ENCODE measurements around the gene ARID1B. TPM values are rescaled to one million over a fixed set of nuclear protein-coding genes. Genes with fewer than 3 reads are reported as not detected.
A peak's percentile ranks its signal among the peaks of the same experiment; 100 is the strongest.

Gene ARID1B
- total RNA-seq, 1 experiment from 2014 or later: 24.2 TPM

DNA sequence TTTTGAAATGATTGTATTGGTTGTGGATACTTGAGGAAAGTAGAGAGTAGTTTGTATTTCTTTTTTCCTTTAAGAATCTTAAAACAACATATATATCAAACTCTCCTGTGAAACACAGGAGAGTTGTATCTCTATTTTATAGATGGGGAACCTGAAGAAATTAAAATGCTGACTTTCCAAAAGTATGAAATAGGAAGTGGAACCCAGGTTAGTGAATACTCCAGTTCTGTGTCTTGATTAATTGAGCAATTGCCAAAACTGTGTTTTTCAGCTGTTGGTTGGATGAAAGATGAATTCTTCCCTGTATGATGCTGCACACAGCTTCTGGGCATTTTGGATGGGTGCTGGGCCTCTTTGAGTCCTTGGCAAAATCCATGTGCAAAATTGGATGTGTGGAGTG lies 86.3 kb downstream of the ARID1B start:
- Histone ChIP-seq H3K4me2 (ENCODE audit: low read length) (no peak overlapping the region), H2AFZ (ENCODE audit: low read length) (no peak overlapping the region), H3K79me2 (ENCODE audit: low read length) (peaks cover 93% of the 10 kb centered on the region), H4K20me1 (ENCODE audit: low read length) (no peaks in the 10 kb centered on the region), H3K36me3 (ENCODE audit: low read depth, low read length) (no peaks in the 10 kb centered on the region), H3K27me3 (ENCODE audit: low read length) (no peaks in the 10 kb centered on the region), H3K9me2 (replicated peaks; ENCODE audit: low read length) (no peaks in the 10 kb centered on the region), H3K9me3 (ENCODE audit: low read length) (no peaks in the 10 kb centered on the region), H3F3A (ENCODE audit: low read length, unreplicated experiment) (no peaks in the 10 kb centered on the region), H3K9ac (ENCODE audit: low read length) (no peak overlapping the region), H3K27ac (ENCODE audit: low read length) (no peak overlapping the region), H3K4me1 (ENCODE audit: insufficient read depth, low read length) (peaks cover 20% of the 10 kb centered on the region), H3K4me3 (ENCODE audit: low read length) (no peak overlapping the region)
- no peak for TF ChIP-seq EZH2phosphoT487 (IDR thresholded peaks at IDR 0.05; ENCODE audit: borderline replicate concordance, low read length)
- no peak for TF ChIP-seq EZH2 (IDR thresholded peaks at IDR 0.05; ENCODE audit: low read length, unreplicated experiment)
- TF ChIP-seq, protein P1, sequence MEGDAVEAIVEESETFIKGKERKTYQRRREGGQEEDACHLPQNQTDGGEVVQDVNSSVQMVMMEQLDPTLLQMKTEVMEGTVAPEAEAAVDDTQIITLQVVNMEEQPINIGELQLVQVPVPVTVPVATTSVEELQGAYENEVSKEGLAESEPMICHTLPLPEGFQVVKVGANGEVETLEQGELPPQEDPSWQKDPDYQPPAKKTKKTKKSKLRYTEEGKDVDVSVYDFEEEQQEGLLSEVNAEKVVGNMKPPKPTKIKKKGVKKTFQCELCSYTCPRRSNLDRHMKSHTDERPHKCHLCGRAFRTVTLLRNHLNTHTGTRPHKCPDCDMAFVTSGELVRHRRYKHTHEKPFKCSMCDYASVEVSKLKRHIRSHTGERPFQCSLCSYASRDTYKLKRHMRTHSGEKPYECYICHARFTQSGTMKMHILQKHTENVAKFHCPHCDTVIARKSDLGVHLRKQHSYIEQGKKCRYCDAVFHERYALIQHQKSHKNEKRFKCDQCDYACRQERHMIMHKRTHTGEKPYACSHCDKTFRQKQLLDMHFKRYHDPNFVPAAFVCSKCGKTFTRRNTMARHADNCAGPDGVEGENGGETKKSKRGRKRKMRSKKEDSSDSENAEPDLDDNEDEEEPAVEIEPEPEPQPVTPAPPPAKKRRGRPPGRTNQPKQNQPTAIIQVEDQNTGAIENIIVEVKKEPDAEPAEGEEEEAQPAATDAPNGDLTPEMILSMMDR (conservative IDR thresholded peaks at IDR 0.05; ENCODE audit: low read depth, low read length): no peak
- CTCF ChIA-PET: no interaction called here
- BruUV-seq (replicated peaks): no TSS peak
- POLR2A ChIA-PET (ENCODE audit: unreplicated experiment): no interaction called here
- ATAC-seq (no peak), DNase-seq (no peak)
- intact Hi-C loops (cut with micrococcal nuclease): no loop called here

DNA sequence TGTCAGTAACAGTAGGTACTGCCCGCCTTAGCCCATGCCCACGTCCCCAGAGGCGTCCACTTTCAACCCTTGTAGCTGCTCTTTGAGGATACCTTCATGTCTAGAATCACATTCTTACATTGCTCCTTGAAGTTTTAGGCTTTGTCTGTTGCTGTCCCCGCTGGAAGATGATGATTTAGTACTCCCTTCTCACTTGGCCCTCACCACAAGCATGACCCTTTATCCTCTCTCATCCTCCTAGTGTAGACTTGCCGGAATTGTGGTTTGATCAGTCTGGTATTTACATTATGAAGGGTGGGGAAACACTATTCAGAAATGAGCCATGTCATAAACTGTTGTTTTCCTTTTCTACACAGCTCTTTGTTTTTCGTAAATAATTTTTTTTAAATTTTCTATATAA lies 87.4 kb downstream of the ARID1B start:
- POLR2A ChIA-PET (ENCODE audit: unreplicated experiment): no interaction called here
- H3K9ac ChIP-seq (ENCODE audit: low read length): no peak overlapping the region
- H3K4me3 ChIP-seq (ENCODE audit: low read length): no peak overlapping the region
- no peaks in the 10 kb centered on the region for H3K36me3 ChIP-seq (ENCODE audit: low read depth, low read length)
- CTCF ChIA-PET: no interaction called here
- ATAC-seq (peak; percentile 25; the same call in 1 of the 2 replicates), DNase-seq (peak; percentile 4)
- no peak overlapping the region for H3K27ac ChIP-seq (ENCODE audit: low read length)
- peaks cover 93% of the 10 kb centered on the region for H3K79me2 ChIP-seq (ENCODE audit: low read length)
- H3K27me3 ChIP-seq (ENCODE audit: low read length): no peaks in the 10 kb centered on the region
- TF ChIP-seq EZH2 (IDR thresholded peaks at IDR 0.05; ENCODE audit: low read length, unreplicated experiment) (no peak), EZH2phosphoT487 (IDR thresholded peaks at IDR 0.05; ENCODE audit: borderline replicate concordance, low read length) (no peak)
- TF ChIP-seq, protein P1 (conservative IDR thresholded peaks at IDR 0.05; ENCODE audit: low read depth, low read length): no peak
- no peaks in the 10 kb centered on the region for H3F3A ChIP-seq (ENCODE audit: low read length, unreplicated experiment)
- peaks cover 20% of the 10 kb centered on the region for H3K4me1 ChIP-seq (ENCODE audit: insufficient read depth, low read length)
- H3K9me3 ChIP-seq (ENCODE audit: low read length): no peaks in the 10 kb centered on the region
- H4K20me1 ChIP-seq (ENCODE audit: low read length): no peaks in the 10 kb centered on the region
- H3K9me2 ChIP-seq (replicated peaks; ENCODE audit: low read length): no peaks in the 10 kb centered on the region
- H2AFZ ChIP-seq (ENCODE audit: low read length): no peak overlapping the region
- intact Hi-C loops (cut with micrococcal nuclease): no loop called here
- H3K4me2 ChIP-seq (ENCODE audit: low read length): no peak overlapping the region
- no TSS peak for BruUV-seq (replicated peaks)

DNA sequence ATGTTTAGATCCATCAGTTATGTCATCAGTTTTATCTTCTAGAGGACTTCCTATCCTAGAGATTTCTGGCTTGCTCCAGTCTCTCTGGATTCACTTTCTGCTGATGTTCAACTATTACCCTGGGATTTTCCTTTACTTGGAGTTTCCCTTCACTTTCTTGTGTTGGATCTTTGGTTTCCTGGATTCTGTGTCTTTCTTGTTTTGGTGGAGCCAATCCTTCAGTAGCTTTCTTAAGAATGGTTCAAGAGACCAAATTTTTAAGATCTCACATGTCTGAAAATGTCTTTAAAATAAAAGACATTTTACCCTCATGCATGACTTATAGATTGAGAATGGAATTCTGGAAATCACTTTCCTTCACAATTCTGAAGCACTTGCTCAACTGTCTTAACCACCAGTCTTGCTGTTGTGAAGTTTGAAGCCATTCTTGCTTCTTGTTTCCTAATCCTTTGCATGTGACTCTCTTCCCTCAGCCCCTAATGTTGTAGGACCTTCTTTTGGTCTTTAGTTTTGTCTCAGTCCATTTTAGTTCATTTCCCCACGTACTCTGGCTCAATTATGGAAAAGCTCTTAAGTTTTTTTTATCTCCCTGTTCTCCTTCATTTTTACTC lies 87.9 kb downstream of the ARID1B start:
- Histone ChIP-seq H3K4me3 (ENCODE audit: low read length) (no peak overlapping the region), H3K27ac (ENCODE audit: low read length) (no peak overlapping the region), H3K9me2 (replicated peaks; ENCODE audit: low read length) (no peaks in the 10 kb centered on the region), H3K36me3 (ENCODE audit: low read depth, low read length) (no peaks in the 10 kb centered on the region), H3K9me3 (ENCODE audit: low read length) (no peaks in the 10 kb centered on the region), H3K27me3 (ENCODE audit: low read length) (no peaks in the 10 kb centered on the region), H3K79me2 (ENCODE audit: low read length) (peaks cover 93% of the 10 kb centered on the region), H2AFZ (ENCODE audit: low read length) (no peak overlapping the region), H4K20me1 (ENCODE audit: low read length) (no peaks in the 10 kb centered on the region), H3K4me1 (ENCODE audit: insufficient read depth, low read length) (peaks cover 20% of the 10 kb centered on the region), H3K4me2 (ENCODE audit: low read length) (no peak overlapping the region), H3K9ac (ENCODE audit: low read length) (no peak overlapping the region), H3F3A (ENCODE audit: low read length, unreplicated experiment) (no peaks in the 10 kb centered on the region)
- TF ChIP-seq EZH2 (IDR thresholded peaks at IDR 0.05; ENCODE audit: low read length, unreplicated experiment) (no peak), EZH2phosphoT487 (IDR thresholded peaks at IDR 0.05; ENCODE audit: borderline replicate concordance, low read length) (no peak)
- TF ChIP-seq, protein P1 (conservative IDR thresholded peaks at IDR 0.05; ENCODE audit: low read depth, low read length): no peak
- intact Hi-C loops (cut with micrococcal nuclease): loop anchor here (5.0 kb wide), 2 partner anchors 83 to 87 kb away; no protein-coding TSS in a partner anchor
- ATAC-seq (no peak), DNase-seq (no peak)
- ChIA-PET POLR2A (ENCODE audit: unreplicated experiment) (no interaction called here), CTCF (no interaction called here)
- BruUV-seq (replicated peaks): no TSS peak
